ENCODE measurements around the gene RINL.

The RINL gene, protein sequence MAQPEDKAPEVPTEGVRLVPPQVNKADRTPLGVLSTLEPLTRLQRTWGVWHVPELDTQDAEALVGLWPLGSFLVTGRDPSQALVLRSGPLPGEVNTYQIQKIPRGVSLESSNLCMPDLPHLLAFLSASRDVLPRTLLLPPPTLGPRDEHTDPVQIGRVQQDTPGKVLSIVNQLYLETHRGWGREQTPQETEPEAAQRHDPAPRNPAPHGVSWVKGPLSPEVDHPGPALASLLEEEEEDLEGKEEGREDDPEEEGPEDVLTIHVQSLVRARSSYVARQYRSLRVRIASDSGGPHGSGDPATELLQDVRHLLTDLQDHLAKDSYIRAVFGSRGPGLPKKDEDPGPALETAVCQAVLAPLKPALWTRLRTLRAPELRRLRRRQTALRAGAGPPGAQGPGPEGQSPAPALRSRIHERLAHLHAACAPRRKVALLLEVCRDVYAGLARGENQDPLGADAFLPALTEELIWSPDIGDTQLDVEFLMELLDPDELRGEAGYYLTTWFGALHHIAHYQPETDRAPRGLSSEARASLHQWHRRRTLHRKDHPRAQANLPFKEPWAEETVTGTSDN

DNA sequence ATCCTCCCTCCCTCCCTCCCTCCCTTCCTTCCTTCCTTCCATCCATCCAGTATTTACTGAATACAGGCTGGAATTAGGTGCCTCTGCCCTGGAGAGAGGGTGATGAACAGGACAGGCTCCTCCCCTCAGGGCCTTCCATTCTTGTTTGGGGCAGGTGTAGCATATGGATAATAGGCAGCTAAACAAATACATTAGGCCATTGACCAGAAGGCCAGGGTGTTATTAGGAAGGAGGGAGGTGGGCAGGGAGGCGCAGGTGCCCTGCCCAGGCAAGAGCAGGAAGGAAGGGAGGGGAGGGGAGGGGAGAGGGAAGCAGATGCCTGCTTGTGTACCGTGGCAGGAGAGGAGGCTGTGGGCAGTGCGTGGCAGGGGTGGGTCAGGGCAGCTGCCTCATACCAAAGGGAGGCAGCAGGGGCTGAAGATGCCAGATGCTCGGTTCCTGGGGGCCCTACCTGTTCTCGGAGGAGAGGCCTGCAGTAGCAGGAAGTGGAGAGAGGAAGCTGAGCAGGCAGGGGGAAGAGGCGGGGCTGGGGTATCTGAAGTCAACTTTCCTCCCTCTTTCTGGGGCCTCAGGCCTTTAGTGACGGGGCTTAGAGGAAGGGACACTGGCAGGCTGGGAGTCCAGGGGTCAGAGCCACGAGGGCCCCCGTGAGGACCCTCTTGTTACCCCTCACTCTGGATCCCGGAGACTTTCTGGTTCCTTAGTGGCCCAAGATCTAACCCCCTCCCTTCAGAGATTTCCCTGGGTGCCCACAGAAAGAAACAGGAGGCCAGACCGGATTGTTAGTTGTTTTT is at the start of gene RINL:
Gene RINL (minus strand): TSS at position 495 of the 794 bp plus-strand sequence. CDS start 1,533 bp downstream, outside the sequence.
- no peak for DNase-seq (ENCODE audit: low read depth)

DNA sequence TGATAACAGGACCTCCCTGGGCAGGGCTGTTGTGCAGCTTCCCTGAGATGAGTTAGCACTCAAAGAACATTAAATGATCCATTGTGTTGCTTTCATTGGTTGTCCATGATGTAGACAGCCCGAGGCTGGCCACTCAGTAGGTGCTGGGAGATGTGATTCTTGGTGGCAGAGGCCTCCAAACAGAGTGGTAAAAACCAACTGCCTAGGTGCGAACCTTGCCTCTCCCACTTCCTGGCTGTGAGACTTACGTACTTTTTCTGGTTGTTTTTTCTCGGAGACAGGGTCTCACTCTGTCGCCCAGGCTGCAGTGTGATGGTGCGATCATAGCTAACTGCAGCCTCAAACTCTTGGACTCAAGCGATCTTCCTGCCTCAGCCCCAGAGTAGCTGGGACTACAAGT is 46.3 kb upstream of the RINL start:
- DNase-seq (ENCODE audit: low read depth) = no peak

DNA sequence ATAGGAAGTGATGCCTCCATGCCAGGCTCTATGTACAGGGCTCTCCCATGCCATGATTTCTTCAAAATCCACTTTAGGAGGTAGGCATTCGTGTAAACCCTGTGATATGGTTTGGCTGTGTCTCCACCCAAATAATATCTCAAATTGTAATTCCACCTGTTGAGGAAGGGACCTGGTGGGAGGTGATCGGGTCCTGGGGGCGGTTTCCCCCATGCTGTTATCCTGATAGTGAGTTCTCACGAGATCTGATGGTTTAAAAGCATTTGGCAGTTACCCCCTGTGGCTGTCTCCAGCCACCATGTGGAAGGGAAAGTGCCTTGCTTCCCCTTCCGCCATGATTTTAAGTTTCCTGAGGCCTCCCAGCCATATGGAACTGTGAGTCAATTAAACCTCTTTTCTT is 44.4 kb upstream of the RINL start:
- no peak for DNase-seq (ENCODE audit: low read depth)

DNA sequence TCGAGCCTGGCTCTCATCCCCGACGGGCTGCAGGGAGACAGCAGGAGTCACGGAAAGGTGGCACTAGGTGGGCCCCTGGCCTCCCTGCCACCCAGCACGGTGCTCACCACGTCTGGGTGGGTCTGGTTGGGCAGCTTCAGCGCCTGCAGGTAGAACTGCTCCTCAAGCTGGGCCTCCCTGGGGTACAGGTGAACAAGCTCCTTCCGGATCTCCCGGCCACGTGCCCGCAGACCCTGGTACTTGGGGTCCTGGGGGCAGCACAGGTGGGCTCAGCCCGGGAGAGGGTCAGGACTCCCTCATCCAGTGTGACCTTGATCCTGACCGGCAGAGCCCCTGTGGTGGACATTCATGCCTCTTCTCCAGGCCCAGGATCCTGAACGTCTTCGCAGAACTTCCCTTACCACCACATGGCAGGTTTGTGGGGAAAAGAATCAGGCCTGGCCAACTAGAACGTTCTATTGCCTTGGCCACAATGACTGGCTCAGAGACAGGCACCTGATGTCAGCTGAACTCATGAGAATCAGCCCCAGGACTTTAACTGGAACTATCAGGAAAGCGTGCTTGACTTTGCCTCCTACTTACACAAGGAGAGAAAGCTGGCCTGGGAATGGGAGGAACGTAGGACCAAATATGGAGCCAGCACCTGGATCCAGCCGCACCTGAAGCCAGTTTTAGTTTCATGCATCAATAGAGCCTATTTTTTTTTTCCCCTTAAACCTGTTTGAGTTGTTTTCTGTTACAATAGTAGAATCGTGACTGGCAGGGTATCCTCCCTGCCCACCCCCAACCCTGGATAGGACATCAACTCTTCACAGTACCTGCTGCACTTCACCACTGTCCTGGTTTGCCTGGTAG is 43.6 kb upstream of the RINL start:
- no peak for DNase-seq (ENCODE audit: low read depth)

DNA sequence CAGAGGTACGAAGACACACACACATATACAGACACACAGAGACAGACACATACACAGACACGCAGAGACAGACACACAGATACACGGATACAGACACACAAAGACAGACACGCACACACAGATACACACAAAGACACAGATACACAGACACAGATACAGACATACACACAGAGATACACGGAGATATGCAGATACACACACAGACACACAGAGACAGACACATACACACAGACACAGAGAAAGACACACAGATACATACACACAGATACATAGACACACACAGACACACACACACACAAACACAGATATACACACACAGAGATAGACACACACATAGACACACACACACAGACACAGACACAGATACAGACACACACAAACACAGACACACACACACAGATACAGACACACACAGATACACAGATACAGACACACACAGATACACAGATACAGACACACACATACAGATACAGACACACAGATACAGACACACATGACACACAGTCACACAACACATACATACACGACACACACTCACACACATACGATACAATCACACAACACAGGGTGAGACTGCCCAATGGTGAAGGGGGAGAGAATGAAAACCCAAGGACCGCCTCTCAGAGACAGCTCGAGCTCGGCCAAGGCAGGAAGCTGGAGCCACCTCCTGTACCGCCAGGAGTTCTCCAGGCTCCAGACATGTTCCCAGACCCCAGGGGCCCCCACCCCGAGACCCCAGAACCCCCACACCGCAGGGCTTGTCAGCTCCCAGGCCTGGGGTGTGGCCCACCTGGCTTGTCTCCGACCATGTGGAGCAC is 42.7 kb upstream of the RINL start:
- DNase-seq (ENCODE audit: low read depth) = no peak

DNA sequence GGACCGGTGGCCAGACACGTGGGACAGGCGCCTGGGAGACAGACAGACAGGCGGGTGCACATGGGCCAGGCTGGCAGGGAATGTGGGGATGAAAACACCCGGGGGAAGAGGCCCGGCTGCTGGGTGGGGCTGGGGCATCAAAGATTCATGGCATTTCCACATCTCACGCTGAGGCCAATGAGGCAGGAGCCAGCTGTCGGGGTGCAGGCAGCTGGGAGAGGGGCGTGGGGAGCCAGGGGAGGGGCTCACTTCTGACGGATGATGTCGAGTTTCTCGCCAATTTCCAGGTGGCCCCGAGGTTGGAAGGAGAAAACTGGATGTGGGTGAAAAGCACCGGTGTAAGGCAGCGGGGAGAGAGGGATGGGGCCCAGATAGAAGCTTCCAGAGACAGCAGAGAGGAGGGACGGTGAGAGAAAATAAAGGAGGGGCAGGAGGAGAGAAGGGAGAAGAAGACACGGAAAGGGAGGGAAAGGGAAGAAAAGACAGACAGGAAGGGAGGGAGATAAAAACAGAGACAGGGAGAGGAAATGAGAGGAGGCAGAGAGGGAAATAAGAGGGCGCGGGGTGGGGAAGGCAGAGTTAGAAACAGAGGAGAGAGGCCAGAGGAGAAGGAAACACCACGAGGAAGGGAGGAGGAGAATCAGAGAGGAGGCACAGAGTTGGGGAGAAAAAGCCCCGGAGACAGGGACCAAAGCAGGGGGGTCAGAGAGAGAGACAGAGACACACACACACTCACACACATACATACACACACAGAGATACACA is 41.9 kb upstream of the RINL start:
- no peak for DNase-seq (ENCODE audit: low read depth)

DNA sequence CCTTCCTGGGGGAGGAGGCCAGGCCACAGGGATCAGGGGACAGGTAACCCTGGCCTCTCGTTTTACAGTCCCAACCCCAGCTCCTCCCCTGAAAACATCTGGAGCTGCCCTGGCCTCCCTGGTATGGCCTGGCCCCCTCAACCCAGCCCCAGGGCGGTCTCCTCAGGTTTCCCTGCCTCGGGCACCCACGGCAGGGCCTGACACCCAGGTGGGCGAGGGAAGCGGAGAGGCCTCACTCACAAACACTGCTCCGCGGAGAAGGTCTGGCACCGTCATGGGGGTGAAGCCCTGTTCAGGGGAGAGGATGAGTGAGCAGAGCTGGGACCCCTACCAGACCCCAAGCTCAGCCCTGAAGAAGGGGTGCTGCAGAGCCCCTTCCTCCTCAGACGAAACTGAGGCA is 40.5 kb upstream of the RINL start:
- no peak for DNase-seq (ENCODE audit: low read depth)

DNA sequence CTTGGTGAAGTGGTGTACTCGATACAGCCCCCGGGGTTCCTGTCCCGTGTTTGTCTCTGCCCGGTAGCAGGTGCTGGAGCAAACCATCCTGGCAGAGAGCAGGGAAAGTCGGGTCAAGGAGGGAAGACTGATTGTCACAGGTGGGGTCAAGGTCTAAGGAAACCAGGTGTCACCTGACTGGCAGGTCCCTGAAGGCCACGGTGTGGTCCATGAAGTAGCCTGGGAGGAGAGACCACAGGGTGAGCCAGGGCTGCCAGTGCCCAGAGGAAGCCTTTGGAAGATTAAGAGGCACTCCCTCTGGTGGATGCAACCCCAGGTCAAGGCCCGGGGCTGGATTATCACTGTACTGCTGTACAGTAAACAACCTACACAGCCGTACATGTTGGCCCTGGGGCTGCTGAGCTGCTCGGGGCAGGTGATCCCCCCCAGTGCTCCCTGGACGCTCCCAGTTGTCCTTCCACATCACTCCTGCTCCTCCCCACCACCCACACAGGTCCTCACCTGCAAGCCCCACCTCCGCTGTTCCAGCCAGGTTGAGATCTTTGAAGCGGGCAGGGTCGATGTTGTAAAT is 39.9 kb upstream of the RINL start:
- DNase-seq (ENCODE audit: low read depth) = peak; percentile 42

DNA sequence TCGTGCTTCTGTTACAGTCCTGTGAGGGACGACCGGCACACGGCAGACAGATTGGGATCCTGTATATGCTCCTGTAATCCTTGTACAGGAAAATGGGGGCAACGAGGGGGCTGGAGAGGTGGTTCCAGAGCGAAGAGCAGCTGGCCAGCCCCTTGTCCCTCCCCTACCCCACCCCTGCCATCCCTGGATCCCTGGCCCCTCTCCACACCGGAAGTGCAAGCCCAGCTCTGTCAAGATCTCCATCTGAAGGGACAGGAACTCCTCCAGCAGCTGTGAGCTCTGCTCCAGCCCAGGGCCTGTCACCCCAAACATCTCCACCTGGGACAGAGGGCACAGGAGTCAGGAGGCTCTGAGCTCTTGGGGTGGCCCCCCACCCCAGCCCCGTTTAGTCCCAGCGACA is 39.4 kb upstream of the RINL start:
- DNase-seq (ENCODE audit: low read depth) = no peak

DNA sequence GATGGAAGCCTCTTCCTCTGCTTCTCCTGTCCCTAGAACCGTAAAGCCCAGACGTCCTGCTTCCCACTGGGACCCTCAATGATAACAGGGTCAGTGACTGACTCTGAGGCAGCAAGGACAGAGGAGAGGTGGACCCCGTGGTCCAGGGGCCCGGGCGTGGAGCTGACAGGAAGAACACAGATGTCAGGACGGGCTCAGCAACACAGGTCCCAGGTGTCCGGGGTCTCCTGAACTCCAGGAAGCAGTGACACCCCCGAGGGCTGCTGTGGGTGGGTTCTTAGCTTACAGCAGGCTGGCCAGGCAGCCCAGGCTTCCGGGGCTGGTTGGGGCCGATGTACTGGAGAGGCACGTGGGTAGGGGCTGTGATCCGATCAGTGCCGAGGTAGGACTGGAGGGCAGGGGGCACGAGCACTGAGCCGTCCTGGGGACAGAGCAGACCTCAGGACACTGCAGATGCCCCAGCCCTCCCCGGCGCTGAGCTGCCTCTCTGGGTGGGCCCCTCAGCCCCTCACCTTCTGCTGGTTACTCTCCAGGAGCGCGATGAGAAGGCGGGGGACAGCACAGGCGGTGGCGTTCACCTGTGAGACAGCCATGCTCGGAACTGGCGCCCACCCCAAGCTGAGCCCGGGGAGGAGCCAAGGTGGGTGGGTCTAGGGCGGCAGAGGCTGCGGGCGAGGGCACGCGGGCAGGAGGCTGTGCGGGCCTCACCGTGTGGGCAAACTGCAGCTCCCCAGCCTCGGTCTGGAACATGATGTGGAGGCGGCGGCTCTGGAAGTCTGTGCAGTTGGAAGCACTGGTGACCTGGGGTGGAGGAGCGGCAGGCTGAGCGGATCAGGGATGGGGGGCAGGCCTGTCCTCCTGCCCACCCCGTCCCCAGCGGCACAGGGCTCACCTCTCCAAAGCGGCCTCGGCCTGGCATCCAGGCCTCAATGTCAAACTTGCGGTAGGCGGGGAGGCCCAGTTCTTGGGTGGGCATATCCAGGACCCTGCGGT is 37.5 kb upstream of the RINL start:
- DNase-seq (ENCODE audit: low read depth) = no peak

DNA sequence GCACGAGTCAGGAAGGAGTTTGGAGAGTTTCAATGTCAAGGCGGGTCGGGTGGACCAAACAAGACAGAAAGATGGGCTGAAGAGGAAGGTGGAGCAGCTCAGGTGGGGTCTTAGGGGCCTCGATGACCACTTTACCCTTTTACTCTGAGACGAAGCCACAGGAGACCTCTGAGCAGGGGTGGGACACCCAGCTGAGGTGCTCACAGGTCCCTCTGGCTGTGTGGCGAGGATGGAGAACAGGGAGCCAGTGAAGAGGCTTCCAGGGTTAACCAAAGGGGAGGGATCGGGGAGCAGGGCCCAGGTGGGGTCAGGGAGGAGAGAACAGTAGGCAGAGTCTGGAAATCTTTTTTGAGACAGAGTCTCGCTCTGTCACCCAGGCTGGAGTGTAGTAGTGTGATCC is 35.9 kb upstream of the RINL start:
- no peak for DNase-seq (ENCODE audit: low read depth)

DNA sequence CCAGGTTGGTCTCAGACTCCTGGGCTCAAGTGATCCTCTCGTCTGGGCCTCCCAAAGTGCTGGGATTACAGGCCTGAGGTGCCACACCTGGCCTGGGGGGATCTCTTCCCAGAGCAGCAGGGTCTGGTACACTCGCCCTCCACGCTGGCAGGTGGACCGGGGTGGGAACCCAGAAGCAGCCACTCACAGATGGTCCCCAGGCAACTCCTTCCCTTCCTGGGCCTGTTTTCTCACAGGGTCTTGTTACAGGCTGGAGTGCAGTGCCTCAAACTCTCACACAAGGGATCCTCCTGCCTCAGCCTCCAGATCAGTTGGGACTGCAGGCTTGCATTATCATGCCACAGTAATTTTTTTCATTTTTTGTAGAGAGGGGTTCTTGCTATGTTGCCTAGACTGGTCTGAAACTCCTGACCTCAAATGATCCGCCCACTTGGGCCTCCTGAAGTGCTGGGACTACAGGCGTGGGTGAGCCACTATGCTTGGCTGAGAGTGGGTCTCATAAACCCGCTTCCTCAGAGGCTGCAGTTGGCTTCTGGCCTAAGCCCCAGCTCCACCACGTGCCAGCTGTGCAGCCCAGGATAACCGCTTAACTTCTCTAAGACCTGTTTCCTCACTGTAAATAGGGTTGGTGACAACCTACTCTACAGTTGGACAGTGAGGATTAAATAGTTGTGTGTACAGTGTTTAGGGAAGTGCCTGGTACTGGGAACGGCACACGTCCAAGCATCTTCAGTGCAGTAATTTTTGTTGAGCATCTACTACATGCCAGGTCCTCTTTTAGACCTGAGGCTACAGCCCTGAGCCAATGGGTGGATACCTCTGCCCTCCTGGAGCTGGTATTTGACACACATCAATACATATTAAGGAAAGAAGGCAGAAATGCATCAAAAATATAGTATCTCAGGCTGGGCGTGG is 34.8 kb upstream of the RINL start:
- peak; percentile 13 for DNase-seq (ENCODE audit: low read depth)

DNA sequence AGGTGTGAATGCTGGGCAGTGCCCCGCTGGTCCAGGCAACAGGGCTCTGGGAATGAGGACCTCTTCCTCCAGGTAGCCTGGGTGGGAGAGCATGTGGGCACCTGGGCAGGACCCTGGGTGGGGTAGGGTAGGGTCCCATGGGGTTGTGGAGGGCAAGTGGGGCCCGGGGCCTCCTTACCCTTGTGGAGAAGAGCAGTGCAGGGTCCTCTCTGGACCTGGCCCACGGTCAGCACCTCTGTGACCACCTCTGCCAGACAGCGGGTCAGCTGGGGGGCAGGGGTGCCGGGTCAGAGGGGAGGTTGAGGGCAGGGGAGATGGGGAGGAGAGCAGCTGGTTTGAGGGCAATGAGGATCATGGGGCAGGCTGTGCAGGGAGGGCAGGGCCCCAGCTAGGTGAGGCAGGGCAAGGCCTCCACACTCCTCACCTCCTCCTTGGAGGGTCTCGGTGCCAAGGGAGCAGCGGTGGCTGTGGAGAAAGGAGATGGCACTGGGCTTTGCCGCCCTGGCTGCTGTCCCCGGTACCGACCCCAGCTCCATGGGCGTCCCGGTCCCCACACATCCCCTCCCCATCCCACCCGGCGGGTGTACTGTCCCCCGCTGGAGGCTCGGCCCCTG is 33.4 kb upstream of the RINL start:
- DNase-seq (ENCODE audit: low read depth) = no peak

DNA sequence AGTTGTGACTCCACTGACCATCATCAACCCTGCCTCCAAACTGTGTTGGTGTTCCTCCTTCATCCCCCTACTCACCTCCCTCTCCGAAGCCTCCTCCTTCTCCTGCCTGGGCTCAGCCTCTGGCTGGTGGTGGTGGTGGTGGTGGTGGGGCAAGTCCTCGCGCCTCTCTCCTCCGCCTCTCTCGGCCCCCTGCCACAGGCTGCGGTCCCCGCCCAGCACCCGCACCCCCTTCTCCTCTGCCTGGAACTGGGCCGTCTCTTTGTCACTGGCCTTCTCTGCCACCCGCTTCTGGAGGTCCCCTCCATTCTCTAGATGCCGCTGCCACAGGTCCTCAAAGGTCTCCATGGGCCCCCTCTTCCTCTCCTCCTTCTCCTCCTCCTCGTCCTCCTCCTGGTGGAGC is 32.4 kb upstream of the RINL start:
- DNase-seq (ENCODE audit: low read depth) = no peak

DNA sequence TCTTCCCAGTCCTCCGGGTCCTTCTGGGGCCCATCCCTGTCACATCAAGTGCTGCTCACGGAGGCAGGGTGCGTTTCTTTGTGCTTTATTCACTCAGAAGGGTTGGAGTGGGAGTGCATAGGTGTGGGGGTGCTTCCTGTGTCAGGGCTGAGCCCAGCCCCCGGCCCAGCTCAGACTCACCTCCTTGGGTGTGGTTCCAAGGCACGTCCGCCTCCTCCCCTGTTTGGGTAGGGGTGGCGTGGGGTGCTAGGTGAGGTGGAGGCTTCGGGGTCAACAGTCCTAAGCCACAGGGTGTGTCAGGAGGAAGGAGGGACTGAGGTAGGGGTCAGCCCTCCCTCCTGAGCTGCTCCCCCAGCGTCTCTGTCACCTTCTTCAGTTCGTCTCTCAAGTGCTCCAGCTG is 30.8 kb upstream of the RINL start:
- DNase-seq (ENCODE audit: low read depth) = no peak

DNA sequence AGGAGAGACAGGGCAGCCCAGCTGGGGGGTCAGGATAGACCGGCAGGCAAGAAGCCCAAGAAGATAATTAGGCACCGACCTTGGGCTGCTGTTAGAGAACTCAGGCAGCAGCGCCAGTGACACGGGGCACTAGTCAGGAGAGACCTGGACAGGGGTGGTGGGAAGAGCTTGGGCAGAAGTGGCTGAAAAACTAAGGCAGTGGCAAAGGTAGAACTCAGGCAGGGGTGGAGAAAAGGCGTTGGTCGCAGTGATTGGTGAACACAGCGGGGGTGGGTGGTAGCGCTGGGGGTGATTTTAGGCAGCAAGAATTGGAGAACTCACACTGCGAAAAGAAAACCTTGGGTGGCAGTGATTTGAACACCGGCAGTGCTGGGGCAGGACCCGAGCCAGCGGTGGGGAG is 29.6 kb upstream of the RINL start:
- no peak for DNase-seq (ENCODE audit: low read depth)

DNA sequence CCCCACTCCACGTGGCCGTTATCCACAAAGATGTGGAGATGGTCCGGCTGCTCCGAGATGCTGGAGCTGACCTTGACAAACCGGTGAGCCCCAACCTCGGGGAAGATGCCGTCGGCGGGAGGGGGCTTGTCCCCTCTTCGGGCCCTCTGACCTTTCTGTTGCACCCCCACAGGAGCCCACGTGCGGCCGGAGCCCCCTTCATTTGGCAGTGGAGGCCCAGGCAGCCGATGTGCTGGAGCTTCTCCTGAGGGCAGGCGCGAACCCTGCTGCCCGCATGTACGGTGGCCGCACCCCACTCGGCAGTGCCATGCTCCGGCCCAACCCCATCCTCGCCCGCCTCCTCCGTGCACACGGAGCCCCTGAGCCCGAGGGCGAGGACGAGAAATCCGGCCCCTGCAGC is 29.2 kb upstream of the RINL start:
- no peak for DNase-seq (ENCODE audit: low read depth)

Data from amniotic epithelial cell (primary cell).